SK-N-SH (cell line): ENCODE data around the gene PARP1. TPM values are rescaled to one million over a fixed set of nuclear protein-coding genes. Genes with fewer than 3 reads are reported as not detected.

Source experiments
- CTCF ChIA-PET: fragments of 300-600, 350-600 bp; formaldehyde crosslinking; extraction: SDS; loops from one replicate; lab custom pipeline; 2021; lab: Yijun Ruan, JAX
- POLR2A ChIA-PET: fragments of 350-600 bp; sonication (Branson Sonifier 250); formaldehyde crosslinking; extraction: SDS; loops from one replicate; lab custom pipeline; 2020; ENCODE audit warnings: antibody characterized with exemption, inconsistent platforms; lab: Yijun Ruan, JAX
- DNase-seq: peaks from one replicate; pipeline ENCODE4 v3.0.0; 2012
- H2AFZ ChIP-seq: fragments of 200-600 bp; sonication (generic); 2 replicates; pipeline ENCODE4 v1.8.1; 2016; ENCODE audit warnings: antibody characterized with exemption, mild to moderate bottlenecking, low read depth
- H3F3A ChIP-seq: fragments of 200-600 bp; sonication (generic); replicated peaks from 2 replicates; pipeline ENCODE3; 2016; ENCODE audit warnings: antibody characterized with exemption, mild to moderate bottlenecking; ENCODE audit not compliant: insufficient read depth
- H3K27ac ChIP-seq, 2 experiments: fragments of 200-500 bp in 1 of 2; fragments of 200-600 bp in 1 of 2; sonication (Bioruptor generic) in 1 of 2; sonication (generic), shearing (Covaris generic) in 1 of 2; 2 replicates each; pipeline versions ENCODE4 v1.5.1 to v1.6.1; 2014 to 2016; ENCODE audit warnings: low read depth in 2 of 2, inconsistent platforms in 1 of 2, low read length in 1 of 2, mild to moderate bottlenecking in 1 of 2, mixed read lengths in 1 of 2
- H3K27me3 ChIP-seq: fragments of 200-600 bp; sonication (generic), shearing (Covaris generic); 2 replicates; pipeline ENCODE4 v1.6.1; 2016; ENCODE audit warnings: mixed run types; ENCODE audit not compliant: insufficient read depth
- H3K36me3 ChIP-seq, 2 experiments: fragments of 200-500 bp in 1 of 2; fragments of 200-600 bp in 1 of 2; sonication (Bioruptor generic) in 1 of 2; sonication (generic) in 1 of 2; replicated peaks in 1 of 2; 2 replicates each; pipeline versions ENCODE3 to v1.5.1; 2014 to 2016; ENCODE audit warnings: low read length in 1 of 2, mild to moderate bottlenecking in 1 of 2; ENCODE audit not compliant: insufficient read depth in 2 of 2, control insufficient read depth in 1 of 2
- H3K4me1 ChIP-seq, 2 experiments: fragments of 200-500 bp in 1 of 2; fragments of 200-600 bp in 1 of 2; sonication (Bioruptor generic) in 1 of 2; sonication (generic), shearing (Covaris generic) in 1 of 2; 2 replicates each; pipeline versions ENCODE4 v1.5.1 to v1.6.1; 2014 to 2016; ENCODE audit warnings: low read depth in 1 of 2, low read length in 1 of 2, mixed run types in 1 of 2; ENCODE audit not compliant: insufficient read depth in 2 of 2, control insufficient read depth in 1 of 2
- H3K4me2 ChIP-seq: fragments of 200-600 bp; sonication (generic), shearing (Covaris generic); 2 replicates; pipeline ENCODE4 v1.6.1; 2017; ENCODE audit warnings: mixed run types
- H3K4me3 ChIP-seq, 2 experiments: fragments of 200-500 bp in 1 of 2; fragments of 200-600 bp in 1 of 2; sonication (Bioruptor generic) in 1 of 2; sonication (generic), shearing (Covaris generic) in 1 of 2; 2 replicates each; pipeline versions ENCODE4 v1.5.1 to v1.8.1; 2014 to 2016; ENCODE audit warnings: low read depth in 2 of 2, inconsistent platforms in 1 of 2, low read length in 1 of 2, mild to moderate bottlenecking in 1 of 2, mixed read lengths in 1 of 2, moderate library complexity in 1 of 2
- H3K79me2 ChIP-seq: fragments of 200-600 bp; sonication (generic); 2 replicates; pipeline ENCODE4 v1.8.1; 2017; ENCODE audit warnings: mild to moderate bottlenecking; ENCODE audit not compliant: insufficient read depth
- H3K9ac ChIP-seq: fragments of 200-600 bp; sonication (generic); 2 replicates; pipeline ENCODE4 v1.6.1; 2017; ENCODE audit warnings: mixed run types
- H3K9me2 ChIP-seq: fragments of 200-600 bp; sonication (generic); 2 replicates; pipeline ENCODE4 v1.6.1; 2017; ENCODE audit warnings: mixed run types
- H3K9me3 ChIP-seq: fragments of 200-600 bp; sonication (generic); 2 replicates; pipeline ENCODE4 v1.6.1; 2017; ENCODE audit warnings: mixed run types, mild to moderate bottlenecking, moderate library complexity
- H4K20me1 ChIP-seq: fragments of 200-600 bp; sonication (generic); 2 replicates; pipeline ENCODE4 v1.6.1; 2017; ENCODE audit warnings: mild to moderate bottlenecking, mixed run types; ENCODE audit not compliant: insufficient read depth
- ELF1 ChIP-seq: IDR thresholded peaks from 2 replicates; pipeline ENCODE4 v1.4.0; 2012
- EZH2phosphoT487 ChIP-seq: fragments of 200-600 bp; sonication (generic); IDR thresholded peaks from 2 replicates; pipeline ENCODE4 v1.6.1; 2017; ENCODE audit warnings: low read depth, mixed run types, mild to moderate bottlenecking, antibody characterized with exemption, moderate library complexity, borderline replicate concordance
- FOSL2 ChIP-seq: IDR thresholded peaks from 2 replicates; pipeline ENCODE4 v1.4.0; 2012; ENCODE audit warnings: low read depth, mild to moderate bottlenecking, moderate library complexity, borderline replicate concordance
- IRF3 ChIP-seq: fragments of 150-350 bp; IDR thresholded peaks from 2 replicates; pipeline ENCODE4 v1.6.1; 2016; ENCODE audit warnings: mild to moderate bottlenecking, low read depth, low read length
- JUND ChIP-seq: IDR thresholded peaks from 2 replicates; pipeline ENCODE4 v1.4.0; 2012
- MAX ChIP-seq: IDR thresholded peaks from 2 replicates; pipeline ENCODE4 v1.4.0; 2012; ENCODE audit warnings: low read depth
- MEF2A ChIP-seq: IDR thresholded peaks from 2 replicates; pipeline ENCODE4 v1.4.0; 2012; ENCODE audit warnings: low read depth, borderline replicate concordance
- MXI1 ChIP-seq: IDR thresholded peaks from 2 replicates; pipeline ENCODE4 v1.6.1; 2012; ENCODE audit warnings: mild to moderate bottlenecking, low read depth, low read length, improper control_type of control experiment
- NFIC ChIP-seq: IDR thresholded peaks from 2 replicates; pipeline ENCODE4 v1.4.0; 2012; ENCODE audit warnings: borderline replicate concordance
- PBX3 ChIP-seq: IDR thresholded peaks from 2 replicates; pipeline ENCODE4; 2012
- RAD21 ChIP-seq: IDR thresholded peaks from 2 replicates; pipeline ENCODE4 v1.6.1; 2012; ENCODE audit warnings: mild to moderate bottlenecking, low read length
- RCOR1 ChIP-seq: fragments of 150-350 bp; IDR thresholded peaks from 2 replicates; pipeline ENCODE4 v1.6.1; 2017; ENCODE audit warnings: antibody characterized with exemption, low read length
- REST ChIP-seq: IDR thresholded peaks from 2 replicates; pipeline ENCODE4 v1.6.1; 2012; ENCODE audit warnings: mild to moderate bottlenecking, low read depth, low read length, moderate library complexity
- RXRA ChIP-seq: IDR thresholded peaks from 2 replicates; pipeline ENCODE4 v1.4.0; 2012; ENCODE audit warnings: low read depth, mild to moderate bottlenecking, borderline replicate concordance
- SIN3A ChIP-seq: IDR thresholded peaks from 2 replicates; pipeline ENCODE4 v1.6.1; 2012; ENCODE audit warnings: low read depth, mild to moderate bottlenecking, low read length, moderate library complexity, borderline replicate concordance
- SMC3 ChIP-seq: IDR thresholded peaks from 2 replicates; pipeline ENCODE4 v1.6.1; 2012; ENCODE audit warnings: low read depth, low read length, improper control_type of control experiment
- TCF12 ChIP-seq: IDR thresholded peaks from 2 replicates; pipeline ENCODE4 v1.4.0; 2012
- USF1 ChIP-seq: IDR thresholded peaks from 2 replicates; pipeline ENCODE4 v1.4.0; 2012; ENCODE audit warnings: low read depth, borderline replicate concordance
- YY1 ChIP-seq: IDR thresholded peaks from 2 replicates; pipeline ENCODE4 v1.4.0; 2012; ENCODE audit warnings: low read depth, mild to moderate bottlenecking
- WGBS: methylation state at CpG from one replicate; pipeline ENCODE4 v1.1.6; 2017; ENCODE audit warnings: low lambda C conversion rate; 5-methylcytosine and 5-hydroxymethylcytosine counted together
- polyA plus RNA-seq, 3 experiments: library from polyadenylated mRNA; depleted of rRNA; stranded (reverse); fragments of >200 nt; gene quantifications; 2 replicates each; pipeline ENCODE4 v1.2.3, GENCODE V29; 2012

Gene PARP1
- polyA plus RNA-seq, 1 of the 3 experiments (the other 2 are of a cell fraction), result 239 TPM

- Histone ChIP-seq H3K9me2 (no peaks in the 10 kb centered on the region), H3K9me3 (no peaks in the 10 kb centered on the region), H2AFZ (no peak overlapping the region), H3K4me2 (no peak overlapping the region), H3K27me3 (no peaks in the 10 kb centered on the region; the same call in 1 of the 2 replicates), H3K79me2 (no peaks in the 10 kb centered on the region), H3K27ac (no peak overlapping the region), H3K4me1 (no peaks in the 10 kb centered on the region), H3F3A (no peaks in the 10 kb centered on the region), H3K9ac (no peak overlapping the region), H3K4me3 (no peak overlapping the region), H4K20me1 (no peaks in the 10 kb centered on the region), H3K36me3 (no peaks in the 10 kb centered on the region)
- DNase-seq, result no peak
- TF ChIP-seq FOSL2, result no peak
- TF ChIP-seq MXI1, result no peak
- no peak for TF ChIP-seq RCOR1
- TF ChIP-seq REST, result no peak
- TF ChIP-seq EZH2phosphoT487, result no peak
- TF ChIP-seq IRF3, result no peak
- no peak for TF ChIP-seq JUND
- no peak for TF ChIP-seq ELF1
- no peak for TF ChIP-seq TCF12
- TF ChIP-seq SIN3A, result no peak
- TF ChIP-seq USF1, result no peak
- no peak for TF ChIP-seq NFIC
- TF ChIP-seq SMC3, result no peak
- TF ChIP-seq RXRA, result no peak
- TF ChIP-seq PBX3, result no peak
- TF ChIP-seq MEF2A, result no peak
- TF ChIP-seq YY1, result no peak
- no peak for TF ChIP-seq MAX
- no peak for TF ChIP-seq RAD21
- ChIA-PET POLR2A (no interaction called here), CTCF (interaction anchor here (1.0 to 1.6 kb wide), 2 partner anchors 20 to 25 kb away, joined by 3 to 4 read pairs; no protein-coding TSS in a partner anchor)
- 42% methylated on average over 5 of the region's 5 CpGs for WGBS
Measured at GRCh38 chr1:226449823-226450222, 41.9 kb upstream of the PARP1 start.
